Measurements from ENCODE around the gene MPV17L.
"Not testable (repeated sequence)": the region's sequence is repeated elsewhere in the genome, so short reads cannot be mapped to it uniquely, and the experiment has no call there.

Gene MPV17L

GRCh38 chr16:15395631-15396508 is at the start of gene MPV17L:
MPV17L (plus strand) TSS chr16:15395754; CDS start chr16:15395898, 144 bp downstream.
- DNase-seq (ENCODE audit: low spot score) = not testable (repeated sequence)

DNA sequence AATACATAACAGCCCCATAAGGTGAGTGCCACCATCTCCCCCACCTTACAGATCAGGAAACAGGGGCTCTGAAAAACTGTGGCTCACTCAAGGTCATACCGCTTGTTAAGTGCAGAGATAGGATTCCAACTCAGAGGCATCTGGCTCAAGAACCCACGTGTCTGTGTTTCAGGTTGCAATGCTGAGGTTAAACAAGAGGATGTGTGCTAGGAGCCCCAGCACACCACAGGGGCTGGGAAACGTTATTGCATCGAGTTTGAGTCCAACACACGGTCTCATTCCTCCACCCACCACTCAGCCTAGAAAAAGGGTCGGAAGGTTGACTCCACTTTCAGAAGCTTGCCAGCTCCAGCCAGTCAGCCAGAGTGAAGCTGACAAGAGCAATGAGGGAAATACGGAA is 46.8 kb upstream of the MPV17L start:
- not testable (repeated sequence) for DNase-seq (ENCODE audit: low spot score)

DNA sequence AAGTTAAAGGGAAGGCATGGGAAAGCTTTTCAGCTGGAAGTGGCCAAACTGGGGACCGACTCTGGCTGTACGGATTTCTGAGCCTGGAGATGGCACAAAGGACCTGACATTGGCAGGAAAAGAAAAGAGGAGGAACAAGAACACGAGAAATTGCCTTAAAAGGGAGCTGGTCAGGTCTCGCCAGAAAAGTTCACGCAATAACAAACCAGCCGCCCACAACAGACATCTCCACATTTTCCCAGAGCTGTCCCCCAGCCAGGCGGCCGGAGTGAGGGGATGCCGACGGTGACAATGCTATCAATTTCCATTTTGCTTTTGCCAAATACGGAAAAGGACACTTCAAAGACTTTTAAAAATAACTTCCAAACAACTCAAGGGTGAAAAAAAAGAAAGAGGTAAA is 44.3 kb upstream of the MPV17L start:
- not testable (repeated sequence) for DNase-seq (ENCODE audit: low spot score)

GRCh38 chr16:15351745-15352144 is 43.8 kb upstream of the MPV17L start:
- DNase-seq (ENCODE audit: low spot score) = not testable (repeated sequence)

DNA sequence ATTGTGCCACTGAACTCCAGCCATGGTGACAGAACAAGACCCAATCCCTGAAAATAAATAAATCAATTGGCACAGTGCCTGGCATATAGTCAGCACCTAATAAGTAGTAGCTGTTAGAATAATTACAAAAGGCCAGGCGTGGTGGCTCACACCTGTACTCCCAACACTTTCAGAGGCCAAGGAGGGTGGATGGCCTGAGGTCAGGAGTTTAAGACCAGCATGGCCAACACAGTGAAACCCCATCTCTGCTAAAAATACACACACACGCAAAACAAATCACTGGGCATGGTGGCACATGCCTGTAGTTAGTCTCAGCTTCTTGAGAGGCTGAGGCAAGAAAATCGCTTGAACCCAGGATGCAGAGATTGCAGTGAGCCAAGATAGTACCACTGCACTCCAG is 42.7 kb upstream of the MPV17L start:
- DNase-seq (ENCODE audit: low spot score) = not testable (repeated sequence)

- not testable (repeated sequence) for DNase-seq (ENCODE audit: low spot score)
These were observed 40.7 kb upstream of the MPV17L start for GRCh38 chr16:15354846-15355245.

DNA sequence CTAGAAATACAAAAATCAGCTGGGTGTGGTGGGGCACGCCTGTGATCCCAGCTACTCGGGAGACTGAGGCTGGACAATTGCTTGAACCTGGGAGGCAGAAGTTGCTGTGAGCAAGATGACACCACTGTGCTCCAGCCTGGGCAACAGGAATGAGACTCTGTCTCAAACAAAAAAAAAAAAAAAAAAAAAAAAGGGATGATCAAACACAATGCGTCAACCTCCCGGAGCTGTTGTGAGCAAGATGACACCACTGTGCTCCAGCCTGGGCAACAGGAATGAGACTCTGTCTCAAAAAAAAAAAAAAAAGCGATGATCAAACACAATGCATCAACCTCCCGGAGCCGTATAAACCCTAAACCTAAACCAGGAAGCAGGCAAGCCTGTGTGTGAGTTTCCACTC is 38.1 kb upstream of the MPV17L start:
- not testable (repeated sequence) for DNase-seq (ENCODE audit: low spot score)

DNA sequence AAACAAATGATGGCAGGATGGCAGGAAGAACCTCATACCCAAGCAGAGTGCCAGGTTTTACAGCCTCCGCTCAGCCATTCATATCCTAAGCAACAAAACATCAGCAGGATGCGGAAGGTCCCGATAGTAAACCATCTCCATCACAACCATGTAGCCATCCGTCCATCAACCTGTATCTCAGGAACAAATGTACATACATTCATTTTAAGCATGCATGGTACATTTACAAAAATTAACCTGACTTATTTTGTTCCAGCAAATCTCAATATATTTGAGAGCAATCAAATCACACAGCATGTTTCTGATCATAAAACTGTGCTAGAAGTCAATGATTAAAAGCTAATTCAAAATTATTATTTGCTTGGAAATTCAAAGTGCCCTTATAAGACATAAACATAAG is 17.4 kb upstream of the MPV17L start, which contains the start of gene NPIPA5:
Gene NPIPA5, minus strand, starts transcription at position 101 of the 400 bp plus-strand sequence. Its CDS starts 0 bp downstream, at position 101.
- not testable (repeated sequence) for DNase-seq (ENCODE audit: low spot score)

DNA sequence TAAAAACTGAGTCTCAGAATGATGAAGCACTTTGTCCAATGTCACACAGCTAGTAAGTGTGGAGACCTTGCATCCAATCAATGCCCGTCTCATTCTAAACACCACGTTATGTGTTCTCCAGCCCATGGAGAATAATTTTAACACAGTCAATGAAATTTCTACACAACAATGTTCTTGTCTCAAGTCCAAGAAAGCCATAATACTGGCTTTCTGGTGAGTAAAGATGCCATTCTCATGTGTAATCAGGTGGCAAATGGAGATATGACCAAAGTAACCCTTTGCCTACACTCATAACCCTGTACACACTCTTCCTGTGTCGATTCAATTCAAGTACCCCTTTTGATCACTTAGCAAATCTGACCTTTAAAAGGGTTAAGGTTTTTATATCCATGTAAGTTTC is 12.7 kb upstream of the MPV17L start:
- not testable (repeated sequence) for DNase-seq (ENCODE audit: low spot score)

- not testable (repeated sequence) for DNase-seq (ENCODE audit: low spot score)
These were observed 7.5 kb upstream of the MPV17L start for GRCh38 chr16:15388060-15388459.

DNA sequence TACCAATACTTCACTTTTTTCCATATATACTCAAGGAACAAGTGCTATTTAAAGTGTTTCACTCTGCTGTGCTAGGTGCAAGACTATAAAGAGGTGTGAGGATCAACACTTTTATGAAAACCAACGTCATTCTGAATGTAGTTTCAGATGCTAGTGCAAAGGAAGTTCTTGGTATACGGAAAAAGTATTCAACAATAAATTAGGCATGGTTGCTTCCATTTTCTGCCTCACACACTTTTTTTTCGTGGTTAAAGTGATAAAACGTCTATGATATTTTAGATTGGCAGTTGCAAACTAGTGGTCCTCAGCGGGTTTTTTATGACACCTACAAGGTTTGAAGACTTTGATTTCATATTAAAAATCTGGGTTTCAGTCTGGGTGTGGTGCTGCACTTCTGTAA is 5.6 kb upstream of the MPV17L start:
- DNase-seq (ENCODE audit: low spot score) = not testable (repeated sequence)

DNA sequence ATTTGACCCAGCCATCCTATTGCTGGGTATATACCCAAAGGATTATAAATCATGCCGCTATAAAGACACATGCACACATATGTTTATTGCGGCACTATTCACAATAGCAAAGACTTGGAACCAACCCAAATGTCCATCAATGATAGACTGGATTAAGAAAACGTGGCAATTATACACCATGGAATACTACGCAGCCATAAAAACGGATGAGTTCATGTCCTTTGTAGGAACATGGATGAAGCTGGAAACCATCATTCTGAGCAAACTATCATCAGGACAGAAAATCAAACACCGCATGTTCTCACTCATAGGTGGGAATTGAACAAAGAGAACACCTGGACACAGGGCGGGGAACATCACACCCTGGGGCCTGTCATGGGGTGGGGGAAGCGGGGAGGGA is 2.5 kb upstream of the MPV17L start:
- DNase-seq (ENCODE audit: low spot score) = not testable (repeated sequence)

DNA sequence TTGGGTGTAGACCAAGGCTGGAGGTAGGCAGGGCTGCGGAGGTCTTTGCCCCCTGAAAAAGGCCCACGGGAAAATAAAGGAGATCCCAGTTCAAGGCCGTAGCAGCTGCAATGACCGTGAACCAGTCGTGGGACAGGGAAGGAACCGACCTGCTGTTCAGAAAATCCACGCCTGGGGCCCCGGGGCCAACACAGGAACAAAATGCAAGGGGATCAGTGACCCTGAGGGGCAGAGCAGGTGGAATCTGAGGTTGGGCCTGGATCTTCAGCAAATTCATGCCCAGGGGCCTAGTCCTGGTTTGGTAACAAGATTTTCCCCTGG is 915 bp downstream of the MPV17L start:
- not testable (repeated sequence) for DNase-seq (ENCODE audit: low spot score)

- no peak for DNase-seq (ENCODE audit: low spot score)
These were observed 1.5 kb downstream of the MPV17L start for GRCh38 chr16:15396948-15397594.

- no peak for DNase-seq (ENCODE audit: low spot score)
These were observed 3.2 kb downstream of the MPV17L start for GRCh38 chr16:15398618-15399316.

DNA sequence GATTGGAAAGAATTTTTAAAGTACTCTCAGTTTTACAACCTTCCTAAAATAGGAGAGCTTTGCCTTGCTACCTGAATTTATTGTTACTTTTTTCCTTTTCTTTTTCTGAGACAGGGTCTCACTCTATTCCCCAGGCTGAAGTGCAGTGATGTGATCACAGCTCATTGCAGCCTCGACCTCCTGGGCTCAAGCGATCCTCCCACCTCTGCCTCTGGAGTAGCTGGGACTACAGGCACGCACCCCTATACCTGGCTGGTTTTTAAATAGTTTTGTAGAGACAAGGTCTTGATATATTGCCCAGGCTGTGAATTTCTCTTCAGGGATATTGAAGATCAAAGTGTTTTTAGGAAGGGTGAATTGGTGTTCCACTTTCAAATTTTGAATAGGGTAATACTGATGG is 3.8 kb downstream of the MPV17L start:
- no peak for DNase-seq (ENCODE audit: low spot score)

DNA sequence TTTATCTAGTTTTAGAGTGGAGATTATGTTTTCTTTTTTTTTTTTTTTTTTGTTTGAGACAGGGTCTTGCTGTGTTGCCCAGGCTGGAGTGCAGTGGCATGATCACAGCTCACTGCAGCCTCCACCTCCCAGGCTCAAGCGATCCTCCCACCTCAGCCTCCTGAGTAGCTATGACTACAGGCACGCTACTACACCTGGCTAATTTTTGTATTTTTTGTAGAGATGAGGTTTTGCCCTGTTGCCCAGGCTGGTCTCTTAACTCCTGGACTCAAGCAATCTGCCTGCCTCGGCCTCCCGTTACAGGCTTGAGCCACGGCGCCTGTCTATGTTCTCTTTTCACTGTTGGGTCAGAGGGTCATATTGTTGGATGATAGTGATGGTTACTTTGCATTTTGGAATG is 4.8 kb downstream of the MPV17L start:
- DNase-seq (ENCODE audit: low spot score) = not testable (repeated sequence)

DNA sequence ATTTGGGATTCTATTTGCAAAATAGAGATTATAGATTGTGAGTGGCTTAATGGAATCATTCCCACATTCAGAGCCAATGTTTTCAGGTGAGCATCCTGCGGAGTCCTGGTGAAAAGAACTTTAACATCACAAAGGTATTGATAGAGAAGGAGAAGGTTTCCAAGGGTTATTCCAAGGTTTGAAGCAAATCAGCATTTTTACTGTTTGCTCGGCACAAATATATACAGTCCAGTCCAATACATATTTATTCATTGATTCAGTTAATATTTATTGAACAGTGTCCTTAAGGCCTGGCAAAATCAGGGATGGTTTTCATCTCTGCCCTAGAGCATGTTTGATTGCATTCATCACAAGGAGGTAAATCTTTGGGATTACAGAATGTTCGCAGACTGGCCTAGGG is 6.4 kb downstream of the MPV17L start:
- DNase-seq (ENCODE audit: low spot score) = no peak

GRCh38 chr16:15403392-15403995 is 7.9 kb downstream of the MPV17L start:
- peak; percentile 28 for DNase-seq (ENCODE audit: low spot score)

- DNase-seq (ENCODE audit: low spot score) = not testable (repeated sequence)
These were observed 8.5 kb downstream of the MPV17L start for GRCh38 chr16:15404091-15404490.

GRCh38 chr16:15404792-15405191 is 9.2 kb downstream of the MPV17L start:
- no peak for DNase-seq (ENCODE audit: low spot score)

- not testable (repeated sequence) for DNase-seq (ENCODE audit: low spot score)
These were observed 12.2 kb downstream of the MPV17L start for GRCh38 chr16:15407756-15408155.

Measured in COLO829 (cell line).